ENCODE measurements around the gene ALPK1.

Gene ALPK1

DNA sequence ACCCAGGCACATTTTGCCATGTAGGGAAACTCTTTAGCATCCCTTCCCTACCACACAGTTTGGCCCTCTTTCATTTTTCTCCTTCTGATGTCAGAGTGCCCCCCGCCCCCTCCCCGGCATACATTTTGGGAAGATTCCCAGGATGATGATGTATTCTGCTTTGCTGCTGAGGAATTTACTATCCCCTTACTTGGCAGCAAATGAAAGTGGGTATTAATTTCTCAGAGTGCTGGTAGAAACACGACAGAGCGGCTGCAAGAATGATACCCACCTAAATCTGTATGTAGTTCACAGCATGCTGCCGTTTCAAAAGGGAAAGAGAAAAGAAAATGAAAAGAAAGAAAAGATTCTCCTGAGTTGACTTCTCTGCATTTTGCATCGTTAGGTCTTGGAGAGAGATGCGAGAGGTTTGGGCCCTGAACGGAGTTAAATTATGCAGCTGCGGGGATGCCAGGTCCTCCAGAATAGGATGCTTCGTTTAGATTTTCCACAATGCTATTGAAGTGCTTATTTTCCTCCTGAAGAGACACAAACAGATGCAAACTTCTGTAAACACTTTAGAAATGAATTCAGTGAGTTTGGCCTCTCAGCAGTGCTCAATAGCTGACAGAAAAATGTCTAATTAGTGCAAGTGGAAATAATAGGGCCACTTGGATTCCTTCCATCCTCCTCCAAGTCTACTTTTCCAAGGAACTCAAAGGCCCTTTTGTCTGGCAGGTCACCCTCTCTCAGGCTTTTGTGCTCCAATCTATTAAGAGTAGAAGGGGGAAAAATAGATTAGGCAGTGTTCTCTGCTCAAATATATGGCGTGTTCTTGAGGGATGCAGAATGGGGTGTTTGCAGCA is 106.2 kb downstream of the ALPK1 start:
- no peak overlapping the region for H2AFZ ChIP-seq
- no peak overlapping the region for H3K27ac ChIP-seq
- H3K4me3 ChIP-seq (ENCODE audit: low read depth, low read length): no peak overlapping the region
- H3K36me3 ChIP-seq (ENCODE audit: control insufficient read depth, insufficient read depth, low read length): no peaks in the 10 kb centered on the region
- H3K4me2 ChIP-seq (ENCODE audit: low read length): no peak overlapping the region
- H3K9ac ChIP-seq: no peak overlapping the region
- no peaks in the 10 kb centered on the region for H3K27me3 ChIP-seq (ENCODE audit: control insufficient read depth, insufficient read depth, low read length)
- no peak for TF ChIP-seq CTCF (IDR thresholded peaks at IDR 0.05)
- H3K4me1 ChIP-seq: no peaks in the 10 kb centered on the region
- no peaks in the 10 kb centered on the region for H3K79me2 ChIP-seq
- H3K9me3 ChIP-seq (ENCODE audit: control insufficient read depth, low read length): no peaks in the 10 kb centered on the region

- TF ChIP-seq CTCF (IDR thresholded peaks at IDR 0.05): no peak
- H3K27ac ChIP-seq: no peak overlapping the region
- no peaks in the 10 kb centered on the region for H3K9me3 ChIP-seq (ENCODE audit: control insufficient read depth, low read length)
- H3K79me2 ChIP-seq: no peaks in the 10 kb centered on the region
- H3K4me2 ChIP-seq (ENCODE audit: low read length): no peak overlapping the region
- no peak overlapping the region for H3K9ac ChIP-seq
- no peaks in the 10 kb centered on the region for H3K4me1 ChIP-seq
- no peaks in the 10 kb centered on the region for H3K36me3 ChIP-seq (ENCODE audit: control insufficient read depth, insufficient read depth, low read length)
- no peak overlapping the region for H3K4me3 ChIP-seq (ENCODE audit: low read depth, low read length)
- H3K27me3 ChIP-seq (ENCODE audit: control insufficient read depth, insufficient read depth, low read length): no peaks in the 10 kb centered on the region
- no peak overlapping the region for H2AFZ ChIP-seq
Observed at GRCh38 chr4:112410364-112410763, 113.2 kb downstream of the ALPK1 start.

DNA sequence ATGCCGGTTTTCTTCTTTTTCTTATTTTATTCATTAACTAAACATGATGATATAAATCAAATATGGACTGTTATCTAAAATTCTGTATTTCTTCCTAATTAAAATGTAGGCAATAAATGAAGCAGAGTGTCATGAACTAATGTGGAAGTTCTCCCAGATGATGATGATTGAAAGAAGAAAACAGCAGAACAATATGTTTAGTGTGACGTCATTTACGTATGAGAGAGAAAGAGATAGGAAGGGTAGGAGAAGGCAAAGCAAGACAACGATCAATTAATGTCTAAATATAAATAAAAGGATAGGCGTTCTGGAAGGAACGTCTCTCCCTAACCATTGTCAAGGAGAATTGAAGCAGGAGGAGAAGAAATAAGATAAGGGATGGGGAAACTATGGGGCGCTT is 113.6 kb downstream of the ALPK1 start:
- Histone ChIP-seq H3K27me3 (ENCODE audit: control insufficient read depth, insufficient read depth, low read length) (no peaks in the 10 kb centered on the region), H2AFZ (no peak overlapping the region), H3K9me3 (ENCODE audit: control insufficient read depth, low read length) (no peaks in the 10 kb centered on the region), H3K4me2 (ENCODE audit: low read length) (no peak overlapping the region), H3K4me3 (ENCODE audit: low read depth, low read length) (no peak overlapping the region), H3K79me2 (no peaks in the 10 kb centered on the region), H3K27ac (no peak overlapping the region), H3K4me1 (no peaks in the 10 kb centered on the region), H3K9ac (no peak overlapping the region), H3K36me3 (ENCODE audit: control insufficient read depth, insufficient read depth, low read length) (no peaks in the 10 kb centered on the region)
- TF ChIP-seq CTCF (IDR thresholded peaks at IDR 0.05): no peak

- Histone ChIP-seq H3K4me3 (ENCODE audit: low read depth, low read length) (no peak overlapping the region), H3K4me1 (no peaks in the 10 kb centered on the region), H3K4me2 (ENCODE audit: low read length) (no peak overlapping the region), H3K9me3 (ENCODE audit: control insufficient read depth, low read length) (no peaks in the 10 kb centered on the region), H3K9ac (no peak overlapping the region), H3K36me3 (ENCODE audit: control insufficient read depth, insufficient read depth, low read length) (no peaks in the 10 kb centered on the region), H3K27me3 (ENCODE audit: control insufficient read depth, insufficient read depth, low read length) (no peaks in the 10 kb centered on the region), H2AFZ (no peak overlapping the region), H3K27ac (no peak overlapping the region), H3K79me2 (no peaks in the 10 kb centered on the region)
- TF ChIP-seq CTCF (IDR thresholded peaks at IDR 0.05): no peak
Observed at GRCh38 chr4:112411781-112412550, 114.8 kb downstream of the ALPK1 start.

Measured in parathyroid adenoma (tissue), 2 donors.